ENCODE measurements around the gene BLACAT1.
"Not testable (repeated sequence)": the region's sequence is repeated elsewhere in the genome, so short reads cannot be mapped to it uniquely, and the experiment has no call there.

Gene BLACAT1

DNA sequence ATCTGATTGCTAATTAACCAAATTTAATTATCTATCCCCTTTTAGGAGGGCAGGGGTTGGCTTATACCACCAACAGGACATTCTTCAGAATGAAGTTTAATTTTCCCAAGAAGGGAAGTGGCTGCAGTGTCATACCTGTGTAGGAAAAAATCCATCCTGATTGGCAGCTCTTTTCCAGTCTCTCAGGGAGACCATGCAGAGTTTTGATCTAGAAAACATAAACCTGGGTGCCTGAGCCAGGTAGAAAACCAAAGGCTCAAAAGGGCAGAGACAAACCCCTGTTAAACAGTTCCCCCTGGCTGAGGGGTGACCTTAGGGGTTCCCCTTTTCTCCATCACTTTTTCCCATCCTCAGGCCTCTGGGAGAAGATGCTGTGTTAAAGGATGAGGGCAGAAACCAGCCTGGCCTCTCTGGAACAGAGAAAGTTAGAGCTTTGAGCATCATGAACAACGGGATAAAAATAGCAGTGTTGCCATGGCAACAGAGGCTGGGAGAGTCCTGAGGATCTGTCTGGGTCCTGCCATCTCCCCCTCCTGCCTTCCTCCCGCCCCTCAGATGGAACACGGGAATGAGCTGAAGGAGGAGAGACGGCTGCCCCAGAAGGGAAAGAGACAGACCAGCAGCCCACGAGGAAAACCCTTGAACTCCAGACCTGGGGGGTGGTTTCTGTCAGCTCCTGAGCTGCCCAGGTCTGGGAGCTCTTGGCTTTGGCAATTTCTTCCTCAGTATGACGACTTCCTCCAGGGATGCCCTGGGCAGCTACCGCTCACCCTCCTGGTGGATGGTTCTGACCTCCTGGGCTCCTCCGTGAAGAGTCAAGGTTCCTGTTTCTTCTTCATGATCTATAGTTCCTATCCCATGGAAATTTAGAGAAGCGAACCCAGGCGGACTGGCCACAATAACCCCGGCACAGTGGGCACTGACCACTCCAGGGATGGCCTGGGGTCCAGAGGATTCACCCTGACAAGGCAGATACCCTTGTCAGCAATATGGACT, 20.0 kb downstream of the BLACAT1 start:
- no peaks in the 10 kb centered on the region for H3K9me3 ChIP-seq
- no peaks in the 10 kb centered on the region for H3K36me3 ChIP-seq
- TF ChIP-seq, protein P1, sequence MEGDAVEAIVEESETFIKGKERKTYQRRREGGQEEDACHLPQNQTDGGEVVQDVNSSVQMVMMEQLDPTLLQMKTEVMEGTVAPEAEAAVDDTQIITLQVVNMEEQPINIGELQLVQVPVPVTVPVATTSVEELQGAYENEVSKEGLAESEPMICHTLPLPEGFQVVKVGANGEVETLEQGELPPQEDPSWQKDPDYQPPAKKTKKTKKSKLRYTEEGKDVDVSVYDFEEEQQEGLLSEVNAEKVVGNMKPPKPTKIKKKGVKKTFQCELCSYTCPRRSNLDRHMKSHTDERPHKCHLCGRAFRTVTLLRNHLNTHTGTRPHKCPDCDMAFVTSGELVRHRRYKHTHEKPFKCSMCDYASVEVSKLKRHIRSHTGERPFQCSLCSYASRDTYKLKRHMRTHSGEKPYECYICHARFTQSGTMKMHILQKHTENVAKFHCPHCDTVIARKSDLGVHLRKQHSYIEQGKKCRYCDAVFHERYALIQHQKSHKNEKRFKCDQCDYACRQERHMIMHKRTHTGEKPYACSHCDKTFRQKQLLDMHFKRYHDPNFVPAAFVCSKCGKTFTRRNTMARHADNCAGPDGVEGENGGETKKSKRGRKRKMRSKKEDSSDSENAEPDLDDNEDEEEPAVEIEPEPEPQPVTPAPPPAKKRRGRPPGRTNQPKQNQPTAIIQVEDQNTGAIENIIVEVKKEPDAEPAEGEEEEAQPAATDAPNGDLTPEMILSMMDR (IDR thresholded peaks at IDR 0.05), result no peak
- H3K27ac ChIP-seq, result no peak overlapping the region
- H3K27me3 ChIP-seq, result peaks cover 95% of the 10 kb centered on the region
- H3K4me1 ChIP-seq (ENCODE audit: control insufficient read depth in 1 of 2, insufficient read depth in 1 of 2, low read depth in 1 of 2, low read length in 1 of 2), result peaks cover 5% of the 10 kb centered on the region in 2 experiments
- H3K4me3 ChIP-seq (ENCODE audit: low read depth in 1 of 2, low read length in 1 of 2), result no peak overlapping the region

- Histone ChIP-seq H3K4me1 (ENCODE audit: control insufficient read depth in 1 of 2, insufficient read depth in 1 of 2, low read depth in 1 of 2, low read length in 1 of 2) (peaks cover 0 to 5% of the 10 kb centered on the region in 2 experiments), H3K4me3 (ENCODE audit: low read depth in 1 of 2, low read length in 1 of 2) (no peak overlapping the region), H3K9me3 (no peaks in the 10 kb centered on the region), H3K27ac (no peak overlapping the region), H3K36me3 (no peaks in the 10 kb centered on the region), H3K27me3 (peaks cover 95% of the 10 kb centered on the region)
- TF ChIP-seq, protein P1 (IDR thresholded peaks at IDR 0.05), result no peak
These were observed 21.1 kb downstream of the BLACAT1 start for GRCh38 chr1:205434738-205435137.

DNA sequence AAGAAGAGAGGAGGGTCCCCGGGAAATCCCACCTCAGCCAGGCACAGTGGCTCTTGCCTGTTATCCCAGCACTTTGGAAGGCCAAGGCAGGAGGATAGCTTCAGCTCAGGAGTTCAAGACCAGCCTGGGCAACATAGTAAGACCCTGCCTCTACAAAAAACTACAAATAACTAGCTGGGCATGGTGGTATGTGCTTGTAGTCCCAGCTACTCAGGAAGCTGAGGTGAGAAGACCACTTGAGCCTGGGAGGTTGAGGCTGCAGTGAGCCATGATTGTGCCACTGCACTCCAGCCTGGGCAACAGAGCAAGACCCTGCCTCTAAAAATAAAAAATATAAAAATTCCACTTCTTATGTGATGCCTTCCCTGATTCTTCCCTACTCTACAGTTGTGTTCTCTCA, 23.2 kb downstream of the BLACAT1 start:
- not testable (repeated sequence) for H3K36me3 ChIP-seq; H3K4me1 ChIP-seq (ENCODE audit: control insufficient read depth in 1 of 2, insufficient read depth in 1 of 2, low read depth in 1 of 2, low read length in 1 of 2); H3K4me3 ChIP-seq (ENCODE audit: low read depth in 1 of 2, low read length in 1 of 2); H3K27ac ChIP-seq; H3K9me3 ChIP-seq
- H3K27me3 ChIP-seq, result peaks cover 90% of the 10 kb centered on the region

DNA sequence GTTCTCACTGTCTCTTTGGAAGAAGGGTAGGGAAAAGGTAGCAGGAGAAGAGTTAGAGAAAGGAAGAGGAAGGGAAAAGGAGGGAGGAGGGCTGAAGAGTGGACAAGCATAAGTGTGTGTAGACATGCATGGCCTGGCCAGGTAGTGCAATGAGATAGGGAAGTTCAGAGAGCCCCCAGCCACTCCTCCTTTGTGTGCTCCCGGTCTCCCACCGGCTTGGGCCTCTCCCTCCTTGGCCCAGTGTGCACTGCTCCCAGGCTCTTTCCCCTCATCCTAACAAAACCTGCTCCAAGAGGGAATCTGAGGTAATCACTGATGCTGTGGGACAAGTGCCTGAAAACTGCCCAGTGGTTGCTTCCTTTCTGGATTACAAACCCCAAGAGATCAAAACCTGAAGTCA, 23.7 kb downstream of the BLACAT1 start:
- Histone ChIP-seq H3K27me3 (peaks cover 88% of the 10 kb centered on the region), H3K27ac (no peak overlapping the region), H3K4me1 (ENCODE audit: control insufficient read depth in 1 of 2, insufficient read depth in 1 of 2, low read depth in 1 of 2, low read length in 1 of 2) (peaks cover 0 to 5% of the 10 kb centered on the region in 2 experiments), H3K36me3 (no peaks in the 10 kb centered on the region), H3K9me3 (no peaks in the 10 kb centered on the region), H3K4me3 (ENCODE audit: low read depth in 1 of 2, low read length in 1 of 2) (no peak overlapping the region)
- TF ChIP-seq, protein P1 (IDR thresholded peaks at IDR 0.05), result no peak

- Histone ChIP-seq H3K27ac (no peak overlapping the region), H3K4me1 (ENCODE audit: control insufficient read depth in 1 of 2, insufficient read depth in 1 of 2, low read depth in 1 of 2, low read length in 1 of 2) (peaks cover 0 to 5% of the 10 kb centered on the region in 2 experiments), H3K4me3 (ENCODE audit: low read depth in 1 of 2, low read length in 1 of 2) (no peak overlapping the region), H3K36me3 (no peaks in the 10 kb centered on the region), H3K9me3 (no peaks in the 10 kb centered on the region), H3K27me3 (peaks cover 88% of the 10 kb centered on the region)
- TF ChIP-seq, protein P1 (IDR thresholded peaks at IDR 0.05), result no peak
These were observed 25.0 kb downstream of the BLACAT1 start for GRCh38 chr1:205430696-205431305.

Measured in neutrophil (primary cell).